CD14-positive monocyte (primary cell): Measurements from ENCODE around the gene THRSP. TPM values are rescaled to one million over a fixed set of nuclear protein-coding genes. Genes with fewer than 3 reads are reported as not detected.

ENCODE experiments used
- DNase-seq, 3 donors: peaks; one replicate each; pipeline ENCODE4 v3.0.0-alpha.2; 2011 to 2022
- H2AFZ ChIP-seq: 2 replicates; pipeline ENCODE4 v1.6.0; 2012; ENCODE audit warnings: mild to moderate bottlenecking, low read depth, low read length, inconsistent platforms; ENCODE audit not compliant: insufficient read depth, poor library complexity, severe bottlenecking
- H3K27ac ChIP-seq, 2 donors: 1 replicate in 1 of 2; 2 replicates in 1 of 2; pipeline ENCODE4 v1.5.1; 2012 to 2013; ENCODE audit warnings: low read length in 2 of 2, control low read depth in 1 of 2, inconsistent platforms in 1 of 2, low read depth in 1 of 2, mild to moderate bottlenecking in 1 of 2
- H3K27me3 ChIP-seq, 2 donors: one replicate each; pipeline versions ENCODE4 v1.6.0 to v1.6.1; 2011 to 2013; ENCODE audit warnings: low read length in 2 of 2; ENCODE audit not compliant: control insufficient read depth in 2 of 2, insufficient read depth in 2 of 2
- H3K36me3 ChIP-seq, 2 donors: replicated peaks in 1 of 2; 1 replicate in 1 of 2; 2 replicates in 1 of 2; pipeline versions ENCODE4 v1.5.1 to v1.6.1; 2012 to 2013; ENCODE audit warnings: low read length in 2 of 2, control low read depth in 1 of 2, inconsistent platforms in 1 of 2, mild to moderate bottlenecking in 1 of 2; ENCODE audit not compliant: insufficient read depth in 2 of 2, control insufficient read depth in 1 of 2
- H3K4me1 ChIP-seq, 2 donors: 1 replicate in 1 of 2; 2 replicates in 1 of 2; pipeline versions ENCODE4 v1.5.1 to v1.6.1; 2012 to 2013; ENCODE audit warnings: low read length in 2 of 2, control low read depth in 1 of 2, inconsistent platforms in 1 of 2, mild to moderate bottlenecking in 1 of 2, moderate library complexity in 1 of 2; ENCODE audit not compliant: insufficient read depth in 2 of 2, control insufficient read depth in 1 of 2
- H3K4me2 ChIP-seq: replicated peaks from 2 replicates; pipeline ENCODE3; 2012; ENCODE audit warnings: low read length, moderate library complexity, mild to moderate bottlenecking; ENCODE audit not compliant: poor library complexity, severe bottlenecking; ENCODE audit errors: extremely low read depth
- H3K4me3 ChIP-seq, 3 experiments: fragments of 200-600 bp in 1 of 3; sonication (generic) in 1 of 3; replicated peaks in 1 of 3; 1 replicate in 2 of 3; 2 replicates in 1 of 3; pipeline ENCODE4 v1.5.1; 2011 to 2013; ENCODE audit warnings: low read length in 3 of 3, mild to moderate bottlenecking in 3 of 3, control low read depth in 2 of 3, low read depth in 2 of 3, inconsistent platforms in 1 of 3, moderate library complexity in 1 of 3
- H3K79me2 ChIP-seq: 2 replicates; pipeline ENCODE4 v1.6.0; 2012; ENCODE audit warnings: mild to moderate bottlenecking, control low read depth, inconsistent platforms, low read length, moderate library complexity; ENCODE audit not compliant: insufficient read depth
- H3K9ac ChIP-seq: 2 replicates; pipeline ENCODE4 v1.6.0; 2017; ENCODE audit warnings: low read length, mild to moderate bottlenecking; ENCODE audit not compliant: insufficient read depth, poor library complexity, severe bottlenecking
- H3K9me3 ChIP-seq, 2 donors: replicated peaks in 1 of 2; 1 replicate in 1 of 2; 2 replicates in 1 of 2; pipeline versions ENCODE4 v1.5.1 to v1.6.1; 2012 to 2013; ENCODE audit warnings: low read length in 2 of 2, control low read depth in 1 of 2; ENCODE audit not compliant: control insufficient read depth in 1 of 2, insufficient read depth in 1 of 2
- H4K20me1 ChIP-seq: 2 replicates; pipeline ENCODE4 v1.6.0; 2012; ENCODE audit warnings: mild to moderate bottlenecking, low read length, control low read depth, moderate library complexity; ENCODE audit not compliant: insufficient read depth
- H3K27ac Mint-ChIP-seq, 7 donors: one replicate each; pipeline ENCODE4 v1.8.0; 2020; ENCODE audit warnings: mild to moderate bottlenecking in 7 of 7, mixed read lengths in 7 of 7, moderate library complexity in 6 of 7, inconsistent platforms in 2 of 7
- H3K27me3 Mint-ChIP-seq, 3 donors: one replicate each; pipeline ENCODE4 v1.8.0; 2021 to 2022; ENCODE audit warnings: low read depth in 3 of 3, mild to moderate bottlenecking in 3 of 3, mixed read lengths in 3 of 3, moderate library complexity in 3 of 3, inconsistent platforms in 1 of 3
- H3K36me3 Mint-ChIP-seq, 2 donors: one replicate each; pipeline ENCODE4 v1.8.0; 2020; ENCODE audit warnings: mixed read lengths in 2 of 2, inconsistent platforms in 1 of 2, mild to moderate bottlenecking in 1 of 2
- H3K4me1 Mint-ChIP-seq: one replicate; pipeline ENCODE4 v1.8.0; 2020; ENCODE audit warnings: mild to moderate bottlenecking, mixed read lengths
- H3K4me3 Mint-ChIP-seq, 2 donors: one replicate each; pipeline ENCODE4 v1.8.0; 2020; ENCODE audit warnings: mild to moderate bottlenecking in 2 of 2, mixed read lengths in 2 of 2, moderate library complexity in 1 of 2
- H3K9me3 Mint-ChIP-seq, 7 donors: one replicate each; pipeline ENCODE4 v1.8.0; 2020 to 2022; ENCODE audit warnings: mixed read lengths in 7 of 7, mild to moderate bottlenecking in 6 of 7, moderate library complexity in 6 of 7, inconsistent platforms in 2 of 7
- CTCF ChIP-seq: fragments of 200-600 bp; IDR thresholded peaks from one replicate; pipeline ENCODE4 v1.8.0; 2022; ENCODE audit warnings: antibody characterized with exemption, mild to moderate bottlenecking
- WGBS: methylation state at CpG from one replicate; pipeline ENCODE4 v1.1.5; 2013; ENCODE audit warnings: missing lambda C conversion rate; ENCODE audit not compliant: insufficient coverage; 5-methylcytosine and 5-hydroxymethylcytosine counted together
- intact Hi-C, 2 donors: fragments of 100-400 bp; cut with micrococcal nuclease; formaldehyde crosslinking; loops; one replicate each; pipeline versions ENCODE4 v1.15.0 to v1.15.1; 2023
- polyA plus RNA-seq, 3 donors: library from polyadenylated mRNA; depleted of rRNA in 1 of 3; unstranded in 2 of 3; stranded (reverse) in 1 of 3; fragments of 300-500 nt in 2 of 3; fragments of >200 nt in 1 of 3; fragmentation: Illumina TruSeq in 2 of 3; gene quantifications; 1 replicate in 2 of 3; 2 replicates in 1 of 3; pipeline ENCODE4 v1.2.3, GENCODE V29; 2012 to 2021

THRSP gene
- polyA plus RNA-seq, 3 donors, result not detected

DNA sequence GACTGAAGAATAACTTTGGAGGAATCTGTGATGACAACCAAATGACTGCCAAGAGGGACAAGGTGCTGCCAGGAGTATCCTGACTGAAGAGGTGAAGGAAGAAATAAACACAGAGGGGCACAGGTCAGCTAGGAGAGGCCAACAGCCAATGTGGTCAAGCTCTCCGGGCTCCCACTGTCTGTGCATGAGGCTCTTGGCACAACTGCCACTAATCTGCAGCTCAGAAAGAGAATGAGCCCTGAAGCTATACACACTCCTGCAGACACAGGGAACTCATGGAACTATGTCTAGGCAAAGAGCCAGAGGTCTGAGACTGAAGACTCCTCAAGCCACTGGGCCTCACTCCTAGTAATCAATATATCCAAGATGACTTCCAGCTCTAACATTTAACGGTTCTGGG, 7.0 kb downstream of the THRSP start:
- Mint-ChIP-seq H3K9me3 (no peaks in the 10 kb centered on the region), H3K27me3 (no peaks in the 10 kb centered on the region), H3K27ac (no peak overlapping the region), H3K4me3 (no peak overlapping the region), H3K36me3 (peaks cover 46 to 64% of the 10 kb centered on the region in 2 donors), H3K4me1 (peaks cover 13% of the 10 kb centered on the region)
- DNase-seq, result no peak
- no peak overlapping the region for H2AFZ ChIP-seq
- no peaks in the 10 kb centered on the region for H3K4me1 ChIP-seq
- no peak overlapping the region for H3K4me3 ChIP-seq
- no peak overlapping the region for H3K27ac ChIP-seq
- intact Hi-C loops, result no loop called here
- peaks cover 37% of the 10 kb centered on the region for H4K20me1 ChIP-seq
- peaks cover 44 to 60% of the 10 kb centered on the region in 2 donors for H3K36me3 ChIP-seq
- no peak for TF ChIP-seq CTCF
- no peak overlapping the region for H3K4me2 ChIP-seq
- no peaks in the 10 kb centered on the region for H3K9me3 ChIP-seq
- peaks cover 34% of the 10 kb centered on the region for H3K79me2 ChIP-seq
- H3K9ac ChIP-seq, result no peak overlapping the region
- WGBS, result 100% methylated on average over 2 of the region's 2 CpGs
- no peaks in the 10 kb centered on the region for H3K27me3 ChIP-seq

- DNase-seq, result no peak
- Mint-ChIP-seq H3K4me1 (peaks cover 17% of the 10 kb centered on the region), H3K27ac (peak overlapping the region in 1 of 7 donors; percentile 52), H3K4me3 (no peak overlapping the region), H3K9me3 (no peaks in the 10 kb centered on the region), H3K27me3 (no peaks in the 10 kb centered on the region), H3K36me3 (peaks cover 48 to 64% of the 10 kb centered on the region in 2 donors)
- Histone ChIP-seq H3K4me3 (no peak overlapping the region), H3K27ac (no peak overlapping the region), H3K79me2 (peaks cover 45% of the 10 kb centered on the region), H3K9me3 (no peaks in the 10 kb centered on the region), H2AFZ (no peak overlapping the region), H4K20me1 (peaks cover 48% of the 10 kb centered on the region), H3K4me1 (peaks cover 1 to 3% of the 10 kb centered on the region in 2 donors), H3K36me3 (peaks cover 44 to 60% of the 10 kb centered on the region in 2 donors), H3K4me2 (no peak overlapping the region), H3K9ac (no peak overlapping the region), H3K27me3 (no peaks in the 10 kb centered on the region)
- no peak for TF ChIP-seq CTCF
- intact Hi-C loops, result no loop called here
- no CpG with 5 or more reads among the region's 3 CpGs for WGBS
These were observed 8.1 kb downstream of the THRSP start for GRCh38 chr11:78071717-78072116.
